ENCODE results near the gene MSL1.

MSL1 gene

DNA sequence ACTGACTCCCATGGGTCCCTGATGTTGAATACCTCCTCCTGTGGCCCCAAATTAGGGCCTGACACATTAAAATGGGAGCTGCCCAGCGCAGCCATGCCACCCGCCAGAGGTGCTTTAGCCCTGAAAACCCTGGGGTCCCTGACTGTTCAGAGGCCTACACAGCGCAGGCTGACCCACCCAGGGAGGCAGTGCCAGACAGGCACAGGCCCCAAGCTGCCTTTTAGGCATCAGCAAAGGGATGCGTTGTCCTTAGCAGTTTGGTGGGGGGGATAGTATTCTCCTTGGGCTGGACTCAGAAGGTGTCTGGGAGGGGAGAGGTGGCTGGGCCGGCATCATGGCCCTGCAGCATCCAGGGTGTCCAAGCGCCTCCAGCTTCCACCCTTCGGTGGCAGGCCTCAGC lies 56.9 kb downstream of the MSL1 start:
- no peaks in the 10 kb centered on the region for H4K20me1 ChIP-seq (ENCODE audit: control insufficient read depth, insufficient read depth, low read depth, low read length)
- H3K4me3 ChIP-seq (ENCODE audit: low read length), result no peak overlapping the region
- H3K4me1 ChIP-seq (ENCODE audit: control insufficient read depth, low read length), result peaks cover 14% of the 10 kb centered on the region

GRCh38 chr17:40179923-40180659 lies 58.3 kb downstream of the MSL1 start:
- TF ChIP-seq EZH2phosphoT487 (IDR thresholded peaks at IDR 0.05; ENCODE audit: borderline replicate concordance, low read length), result no peak
- no peak for TF ChIP-seq CTCF (IDR thresholded peaks at IDR 0.05; ENCODE audit: low read depth, low read length, poor library complexity, severe bottlenecking)
- no peaks in the 10 kb centered on the region for H3K9me3 ChIP-seq (ENCODE audit: control insufficient read depth, insufficient read depth, low read length)
- no peaks in the 10 kb centered on the region for H3K27me3 ChIP-seq (ENCODE audit: control insufficient read depth, low read length)
- H3K4me3 ChIP-seq (ENCODE audit: low read length), result no peak overlapping the region
- peaks cover 9% of the 10 kb centered on the region for H3K36me3 ChIP-seq (ENCODE audit: control insufficient read depth, low read length)
- peaks cover 4% of the 10 kb centered on the region; the same call in 1 of the 2 replicates for H3F3A ChIP-seq (ENCODE audit: control insufficient read depth, insufficient read depth)
- H3K9me2 ChIP-seq (replicated peaks; ENCODE audit: control insufficient read depth, low read length), result no peaks in the 10 kb centered on the region
- peaks cover 14% of the 10 kb centered on the region for H3K4me1 ChIP-seq (ENCODE audit: control insufficient read depth, low read length)
- no peaks in the 10 kb centered on the region for H4K20me1 ChIP-seq (ENCODE audit: control insufficient read depth, insufficient read depth, low read depth, low read length)
- no peak overlapping the region for H3K4me2 ChIP-seq (ENCODE audit: low read length)
- no peaks in the 10 kb centered on the region for H3K79me2 ChIP-seq (ENCODE audit: control insufficient read depth, low read length)
- no peak overlapping the region for H3K27ac ChIP-seq (ENCODE audit: low read depth, low read length)

More for the DNA sequence above, 56.9 kb downstream of the MSL1 start:
- Histone ChIP-seq H3K79me2 (ENCODE audit: control insufficient read depth, low read length) (no peaks in the 10 kb centered on the region), H3K27me3 (ENCODE audit: control insufficient read depth, low read length) (no peaks in the 10 kb centered on the region), H3K9me3 (ENCODE audit: control insufficient read depth, insufficient read depth, low read length) (no peaks in the 10 kb centered on the region), H3F3A (ENCODE audit: control insufficient read depth, insufficient read depth) (peaks cover 5% of the 10 kb centered on the region), H3K27ac (ENCODE audit: low read depth, low read length) (no peak overlapping the region), H3K36me3 (ENCODE audit: control insufficient read depth, low read length) (peaks cover 9% of the 10 kb centered on the region), H3K9me2 (replicated peaks; ENCODE audit: control insufficient read depth, low read length) (no peaks in the 10 kb centered on the region), H3K4me2 (ENCODE audit: low read length) (no peak overlapping the region)
- no peak for TF ChIP-seq EZH2phosphoT487 (IDR thresholded peaks at IDR 0.05; ENCODE audit: borderline replicate concordance, low read length)
- no peak for TF ChIP-seq CTCF (IDR thresholded peaks at IDR 0.05; ENCODE audit: low read depth, low read length, poor library complexity, severe bottlenecking)

- Histone ChIP-seq H3K9me2 (replicated peaks; ENCODE audit: control insufficient read depth, low read length) (no peaks in the 10 kb centered on the region), H3K9me3 (ENCODE audit: control insufficient read depth, insufficient read depth, low read length) (no peaks in the 10 kb centered on the region), H3F3A (ENCODE audit: control insufficient read depth, insufficient read depth) (peaks cover 3% of the 10 kb centered on the region; the same call in 1 of the 2 replicates), H4K20me1 (ENCODE audit: control insufficient read depth, insufficient read depth, low read depth, low read length) (no peaks in the 10 kb centered on the region), H3K36me3 (ENCODE audit: control insufficient read depth, low read length) (peaks cover 9% of the 10 kb centered on the region), H3K79me2 (ENCODE audit: control insufficient read depth, low read length) (no peaks in the 10 kb centered on the region), H3K4me2 (ENCODE audit: low read length) (no peak overlapping the region), H3K27me3 (ENCODE audit: control insufficient read depth, low read length) (no peaks in the 10 kb centered on the region), H3K4me1 (ENCODE audit: control insufficient read depth, low read length) (peaks cover 14% of the 10 kb centered on the region), H3K27ac (ENCODE audit: low read depth, low read length) (no peak overlapping the region), H3K4me3 (ENCODE audit: low read length) (no peak overlapping the region)
- TF ChIP-seq EZH2phosphoT487 (IDR thresholded peaks at IDR 0.05; ENCODE audit: borderline replicate concordance, low read length) (no peak), CTCF (IDR thresholded peaks at IDR 0.05; ENCODE audit: low read depth, low read length, poor library complexity, severe bottlenecking) (no peak)
Observed at GRCh38 chr17:40180694-40181093, 58.9 kb downstream of the MSL1 start.

Measured in DOHH2 (cell line).